ENCODE results near the gene LIF.

Gene LIF

GRCh38 chr22:30284172-30284571, 37.6 kb upstream of the LIF start:
- DNase-seq: no peak

- no peak for DNase-seq
These were observed 36.8 kb upstream of the LIF start for GRCh38 chr22:30283342-30283741.

GRCh38 chr22:30282616-30283046, 36.1 kb upstream of the LIF start:
- no peak for DNase-seq

- no peak for DNase-seq
These were observed 33.9 kb upstream of the LIF start for GRCh38 chr22:30280505-30280904.

GRCh38 chr22:30279932-30280331, 33.4 kb upstream of the LIF start:
- no peak for DNase-seq

- no peak for DNase-seq
These were observed 32.7 kb upstream of the LIF start for GRCh38 chr22:30279046-30279788.

GRCh38 chr22:30277547-30278344, 31.2 kb upstream of the LIF start:
- DNase-seq: no peak

- DNase-seq: no peak
These were observed 29.5 kb upstream of the LIF start for GRCh38 chr22:30276039-30276438.

- DNase-seq: no peak
These were observed 29.1 kb upstream of the LIF start for GRCh38 chr22:30275625-30276024.

- DNase-seq: no peak
These were observed 27.9 kb upstream of the LIF start for GRCh38 chr22:30274437-30274812.

GRCh38 chr22:30273711-30274436, 27.3 kb upstream of the LIF start:
- no peak for DNase-seq

GRCh38 chr22:30272781-30273601, 26.4 kb upstream of the LIF start:
- DNase-seq: no peak

GRCh38 chr22:30270832-30271231, 24.3 kb upstream of the LIF start:
- DNase-seq: no peak

GRCh38 chr22:30268331-30268730, 21.8 kb upstream of the LIF start:
- no peak for DNase-seq

GRCh38 chr22:30267382-30268302, 21.1 kb upstream of the LIF start:
- DNase-seq: no peak

- DNase-seq: no peak
These were observed 20.2 kb upstream of the LIF start, which contains the start of gene OSM for GRCh38 chr22:30266445-30267381. TSS of gene OSM (minus strand) at chr22:30266851. CDS start at chr22:30266799, 52 bp downstream.

GRCh38 chr22:30265823-30266444, 19.4 kb upstream of the LIF start:
- no peak for DNase-seq

GRCh38 chr22:30265131-30265720, 18.7 kb upstream of the LIF start:
- DNase-seq: no peak

- DNase-seq: no peak
These were observed 17.3 kb upstream of the LIF start for GRCh38 chr22:30263883-30264282.

All from islet precursor cell (in vitro differentiated cells).